Middle frontal gyrus (tissue), 1 donor: ENCODE measurements around the gene CCNQ.

Source experiments
- DNase-seq: peaks from one replicate; pipeline ENCODE4 v3.0.0-alpha.2; 2015; ENCODE audit warnings: low spot score; ENCODE audit errors: extremely low spot score

Gene CCNQ

DNA sequence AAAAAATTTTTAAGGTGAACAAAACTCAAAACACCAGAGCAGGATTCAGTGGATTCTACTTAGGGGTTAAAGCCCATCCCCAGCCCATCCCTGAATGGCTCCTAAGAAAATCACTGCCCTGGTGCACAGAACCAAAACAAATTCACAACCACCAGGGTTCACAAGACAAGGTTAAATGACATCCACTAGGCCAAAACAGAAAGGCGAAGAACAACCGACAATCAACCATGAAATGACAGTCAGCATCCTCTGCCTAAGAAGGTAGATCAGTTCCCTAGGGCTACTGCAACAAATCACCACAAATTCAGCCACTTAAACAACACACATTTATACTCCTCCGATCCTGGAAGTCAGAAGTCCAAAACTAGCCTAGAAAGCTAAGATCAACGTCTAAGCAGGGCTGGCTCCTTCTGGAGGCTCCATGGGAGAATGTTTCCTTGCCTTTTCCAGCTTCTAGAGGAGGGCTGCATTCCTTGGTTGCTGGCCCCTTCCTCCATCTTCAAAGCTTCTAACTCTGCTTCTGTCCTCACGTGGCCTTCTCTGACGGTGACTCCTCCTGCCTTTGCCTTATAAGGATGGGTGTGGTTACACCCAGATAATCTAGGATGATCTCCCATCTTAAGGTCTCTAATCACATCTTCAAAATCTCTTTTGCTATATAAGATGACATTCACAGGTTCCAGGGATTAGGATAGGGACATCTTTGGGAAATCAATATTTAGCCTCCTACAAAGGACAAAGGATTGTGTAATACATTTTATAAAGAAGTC, 1.8 kb downstream of the CCNQ start:
- DNase-seq: no peak

DNA sequence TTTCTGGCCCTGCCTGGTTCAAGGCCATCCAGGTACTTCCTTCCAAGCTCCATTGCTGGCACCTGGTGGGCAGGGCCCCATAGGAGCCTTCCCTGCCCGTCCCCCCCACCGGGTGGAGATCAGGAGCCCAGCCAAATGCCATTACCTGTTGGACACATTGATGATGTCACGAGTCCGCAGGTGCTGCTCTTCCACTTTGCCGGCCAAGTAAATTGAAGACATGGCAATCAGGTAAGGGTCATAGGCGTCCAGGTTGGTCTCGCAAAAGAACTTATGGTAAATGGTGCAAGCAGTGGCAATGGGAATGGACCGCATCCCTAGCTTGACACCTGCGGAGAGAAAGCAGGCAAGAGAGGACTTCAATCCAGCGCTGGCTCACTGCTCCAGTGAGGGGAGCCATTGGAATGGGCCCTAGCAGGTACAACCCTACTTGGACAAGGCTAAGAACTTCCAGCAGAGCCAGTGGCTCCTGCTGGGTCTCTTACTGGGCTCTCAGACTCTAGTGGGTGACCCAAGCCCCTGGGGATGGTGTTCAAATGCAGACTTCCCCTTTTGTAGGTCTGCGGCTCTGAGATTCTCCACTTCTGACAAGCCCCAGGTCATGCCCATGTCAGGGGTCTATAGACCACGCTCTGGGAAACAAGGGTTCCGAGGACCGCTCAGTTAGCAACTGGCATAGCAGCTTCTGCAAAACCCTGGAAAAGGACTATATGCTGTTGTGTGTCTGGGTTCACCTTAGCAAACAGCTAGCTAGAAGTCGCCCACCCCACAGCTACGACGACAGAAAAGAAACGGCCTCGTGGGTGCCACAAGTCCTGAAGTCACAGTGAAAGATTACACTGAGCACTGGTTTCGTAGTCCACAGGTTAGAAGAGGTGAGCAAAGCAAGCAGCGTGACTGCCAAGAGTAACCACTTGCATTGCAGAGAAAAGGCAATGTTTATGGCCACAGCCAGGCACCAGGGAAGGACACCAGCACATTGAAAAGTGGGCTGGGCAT, 2.8 kb downstream of the CCNQ start:
- no peak for DNase-seq

DNA sequence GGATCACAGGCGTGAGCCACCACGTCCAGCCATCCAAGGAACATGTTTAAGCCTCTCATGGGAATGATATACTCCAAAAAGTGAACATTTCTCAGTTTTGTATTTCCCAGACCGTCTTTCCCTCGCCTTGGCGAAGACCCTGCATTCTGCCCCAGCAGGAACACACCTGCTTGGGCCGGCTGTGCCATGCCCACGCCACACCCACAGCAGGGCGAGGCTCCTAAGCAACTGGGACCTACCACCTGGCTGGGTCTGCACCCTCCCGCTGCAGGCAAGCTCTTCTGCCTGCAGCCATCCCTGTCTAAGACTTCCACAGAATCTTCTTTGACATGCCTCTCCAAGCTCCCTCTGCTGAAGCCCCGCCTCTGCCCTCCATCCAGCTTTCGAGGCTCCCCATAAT, 3.6 kb downstream of the CCNQ start:
- DNase-seq: no peak

DNA sequence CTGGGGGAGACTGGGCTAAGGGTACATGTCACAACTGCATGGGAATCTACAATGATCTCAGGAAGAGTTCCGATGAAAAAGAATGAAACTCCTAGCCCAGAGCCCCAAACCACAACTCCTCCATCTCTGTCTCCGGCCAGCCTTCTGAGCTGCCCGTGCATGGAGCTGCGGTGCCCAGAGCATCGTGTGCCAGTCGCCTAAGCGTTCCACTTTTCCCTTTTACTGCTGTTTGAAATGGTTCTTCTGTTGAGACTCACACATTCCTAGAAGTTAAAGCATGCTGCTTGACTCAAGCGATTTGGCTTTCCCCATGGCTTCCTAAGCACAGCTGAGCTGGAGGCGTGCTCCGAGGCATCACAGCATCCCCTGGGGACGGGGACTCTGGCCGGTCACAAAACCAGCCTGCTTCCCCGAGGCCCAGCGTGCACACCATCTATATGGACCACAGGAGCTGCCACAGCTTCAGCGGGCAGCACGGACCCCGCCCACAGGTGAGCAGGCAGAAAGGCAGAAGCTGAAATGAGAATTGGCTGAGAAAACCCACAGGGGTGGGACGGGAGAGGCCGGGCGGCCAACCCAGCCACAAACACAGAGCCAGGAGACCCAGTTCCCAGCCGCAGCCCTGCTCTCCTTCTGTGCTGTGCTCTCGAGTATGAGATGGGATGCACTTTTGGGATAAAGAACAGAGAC, 5.0 kb downstream of the CCNQ start:
- no peak for DNase-seq

- DNase-seq: peak; percentile 4
Observed at GRCh38 chrX:153592966-153593688, 5.8 kb downstream of the CCNQ start.

GRCh38 chrX:153592091-153592833, 6.7 kb downstream of the CCNQ start:
- DNase-seq: no peak

GRCh38 chrX:153590961-153591956, 7.7 kb downstream of the CCNQ start:
- no peak for DNase-seq

DNA sequence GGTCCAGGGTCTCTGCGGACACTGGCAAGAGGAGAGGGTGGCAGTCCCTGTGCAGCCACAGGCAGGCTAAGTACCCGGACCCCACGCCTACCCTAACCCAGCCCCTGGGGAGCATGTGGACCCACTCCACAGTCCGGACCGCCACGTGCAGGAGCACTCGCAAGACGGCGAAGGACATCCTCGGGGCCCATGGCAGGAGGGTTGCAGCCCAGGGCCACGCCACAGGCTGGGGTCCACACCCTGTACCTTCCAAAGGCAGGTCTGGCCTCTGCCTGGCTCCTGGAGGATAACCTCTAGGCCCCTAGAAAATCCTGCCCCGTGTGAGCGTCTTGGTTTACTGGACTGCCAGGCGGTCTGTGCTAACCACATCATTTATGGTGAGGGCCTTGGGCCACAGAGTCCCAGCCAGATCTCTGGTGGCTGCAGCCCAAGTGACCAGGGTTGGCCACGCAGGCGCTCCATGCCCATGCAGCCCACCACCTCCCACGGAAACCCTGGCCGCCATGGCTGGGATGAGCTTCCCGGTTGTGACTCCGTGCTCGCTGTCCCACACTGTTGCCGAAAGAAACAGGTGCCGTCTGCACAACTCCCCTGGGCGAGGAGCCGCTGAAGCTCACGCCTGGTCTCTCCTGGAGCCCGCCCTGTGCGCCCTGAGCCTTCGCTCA, 10.0 kb downstream of the CCNQ start:
- no peak for DNase-seq

GRCh38 chrX:153588021-153588781, 10.7 kb downstream of the CCNQ start:
- no peak for DNase-seq

DNA sequence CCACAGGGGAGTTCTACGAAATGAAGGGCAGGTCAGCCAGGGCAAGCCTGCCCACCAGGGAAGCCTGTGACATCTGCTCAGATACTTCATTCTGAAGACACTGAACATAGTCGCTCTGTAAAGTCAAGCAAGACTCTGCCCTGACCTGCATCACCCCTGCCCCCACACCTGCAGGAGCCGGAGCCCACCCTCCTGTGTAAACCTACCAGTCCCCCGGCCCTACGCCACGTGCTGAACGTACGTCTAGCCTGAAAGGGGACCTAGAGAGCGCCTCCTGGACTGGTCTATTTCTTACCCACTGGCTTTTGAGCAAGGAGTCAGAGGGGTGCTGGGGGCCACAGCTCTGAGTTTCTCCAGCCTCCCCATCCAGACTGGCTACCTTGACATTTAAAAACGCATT, 11.6 kb downstream of the CCNQ start:
- no peak for DNase-seq

DNA sequence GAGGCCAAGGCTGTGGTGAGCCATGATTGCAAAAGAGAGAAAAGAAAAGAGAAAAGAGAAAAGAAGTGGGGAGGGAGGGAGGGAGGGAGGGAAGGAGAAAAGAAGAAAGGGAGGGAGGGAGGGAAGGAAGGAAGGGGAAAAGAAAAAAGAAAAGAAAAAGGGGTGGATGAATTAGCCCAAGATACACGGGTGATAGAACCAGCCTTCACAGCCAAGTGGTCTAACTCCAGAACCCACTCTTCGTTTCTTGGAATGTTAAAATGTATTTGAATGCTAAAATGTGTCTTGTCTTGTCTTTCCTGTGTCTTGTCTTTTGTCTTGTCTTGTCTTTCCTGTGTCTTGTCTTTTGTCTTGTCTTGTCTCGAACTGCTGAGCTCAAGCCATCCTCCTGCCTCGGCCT, 13.1 kb downstream of the CCNQ start:
- no peak for DNase-seq

- DNase-seq: no peak
Observed at GRCh38 chrX:153583433-153583832, 15.5 kb downstream of the CCNQ start.

DNA sequence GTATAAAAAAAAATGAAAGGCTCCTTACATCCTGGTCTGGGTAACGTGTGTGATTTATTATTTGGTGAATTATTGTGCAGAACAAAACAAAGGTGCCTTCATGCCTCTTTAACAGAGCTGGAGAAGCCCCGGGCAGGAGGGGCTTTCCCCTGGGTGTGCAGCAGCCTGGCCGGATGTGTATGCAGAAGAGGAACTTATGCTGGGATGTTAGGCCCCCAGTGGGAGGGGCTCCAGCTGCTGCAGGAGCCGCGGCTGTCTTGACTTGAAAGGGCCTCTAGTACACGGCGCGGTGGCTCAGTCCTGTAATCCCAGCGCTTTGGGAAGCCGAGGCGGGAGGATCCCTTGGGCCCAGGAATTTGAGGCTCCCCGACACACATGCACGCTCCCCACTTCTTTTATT, 16.0 kb downstream of the CCNQ start:
- DNase-seq: no peak

- no peak for DNase-seq
Observed at GRCh38 chrX:153580700-153581386, 18.1 kb downstream of the CCNQ start.

GRCh38 chrX:153578889-153579288, 20.1 kb downstream of the CCNQ start:
- no peak for DNase-seq

GRCh38 chrX:153578200-153578835, 20.6 kb downstream of the CCNQ start:
- DNase-seq: no peak

- no peak for DNase-seq
Observed at GRCh38 chrX:153576961-153577360, 22.0 kb downstream of the CCNQ start.
